Kidney epithelial cell (primary cell): ENCODE data around the gene LAMA4. TPM values are rescaled to one million over a fixed set of nuclear protein-coding genes. Genes with fewer than 3 reads are reported as not detected.

Experiments
- DNase-seq: peaks from one replicate; pipeline ENCODE4 v3.0.0-alpha.2; 2010; ENCODE audit warnings: low read depth
- H3K27me3 ChIP-seq: 2 replicates; pipeline ENCODE4 v1.6.0; 2011; ENCODE audit warnings: low read length; ENCODE audit not compliant: control insufficient read depth, insufficient read depth
- H3K36me3 ChIP-seq: 2 replicates; pipeline ENCODE4 v1.5.1; 2011; ENCODE audit warnings: low read length; ENCODE audit not compliant: control insufficient read depth, insufficient read depth
- H3K4me3 ChIP-seq: 2 replicates; pipeline ENCODE4 v1.5.1; 2011; ENCODE audit warnings: low read depth, mild to moderate bottlenecking, control low read depth, low read length
- CTCF ChIP-seq: IDR thresholded peaks from 2 replicates; pipeline ENCODE4 v1.5.1; 2011; ENCODE audit warnings: mild to moderate bottlenecking, moderate library complexity, low read length, control low read depth, inconsistent platforms; ENCODE audit not compliant: insufficient read depth, poor library complexity, severe bottlenecking
- total RNA-seq: library from RNA; depleted of rRNA; stranded (reverse); fragments of >200 nt; gene quantifications from 2 replicates; pipeline ENCODE4 v1.2.3, GENCODE V29; 2015

Gene LAMA4
- total RNA-seq, 1 donor from 2014 or later = 5.6 TPM

DNA sequence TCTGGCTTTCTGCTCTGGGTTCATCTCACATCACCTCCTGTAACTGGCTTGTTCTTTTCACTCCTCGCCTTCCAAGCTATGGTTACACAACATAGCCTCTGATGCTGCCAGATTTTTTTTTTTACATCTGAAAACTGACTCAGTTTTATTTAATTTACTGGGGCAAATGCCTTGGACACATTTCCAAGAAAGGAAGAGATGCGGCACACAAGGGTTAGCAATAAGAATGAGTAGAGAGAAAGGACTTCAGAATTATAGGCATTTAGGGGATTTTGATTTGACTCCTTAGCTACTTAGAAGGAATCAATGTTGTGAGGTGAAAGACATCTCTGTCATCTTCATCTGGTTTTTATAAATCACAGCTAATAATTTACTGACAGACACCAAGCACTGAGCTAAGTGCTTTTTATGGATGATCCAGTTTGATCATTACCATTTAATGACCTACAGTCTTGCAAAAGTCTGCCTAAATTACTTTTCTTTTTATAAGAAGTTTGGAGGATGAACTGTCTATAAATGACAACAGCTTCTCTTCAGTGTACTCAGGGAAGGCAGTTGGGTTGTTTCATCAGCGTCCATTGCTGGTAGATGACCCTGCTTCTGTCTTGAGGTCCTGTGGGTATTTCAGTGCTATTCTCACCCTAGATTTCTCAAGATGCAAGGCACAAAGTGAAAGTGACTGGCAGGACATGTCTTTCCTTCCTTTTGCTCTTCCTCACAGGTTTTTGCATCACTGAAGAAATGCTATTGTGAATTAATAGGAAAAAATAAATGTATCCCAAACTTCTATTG, 31.1 kb downstream of the LAMA4 start:
- Histone ChIP-seq H3K36me3 (no peaks in the 10 kb centered on the region), H3K27me3 (no peaks in the 10 kb centered on the region), H3K4me3 (no peak overlapping the region)
- no peak for DNase-seq
- TF ChIP-seq CTCF = no peak

DNA sequence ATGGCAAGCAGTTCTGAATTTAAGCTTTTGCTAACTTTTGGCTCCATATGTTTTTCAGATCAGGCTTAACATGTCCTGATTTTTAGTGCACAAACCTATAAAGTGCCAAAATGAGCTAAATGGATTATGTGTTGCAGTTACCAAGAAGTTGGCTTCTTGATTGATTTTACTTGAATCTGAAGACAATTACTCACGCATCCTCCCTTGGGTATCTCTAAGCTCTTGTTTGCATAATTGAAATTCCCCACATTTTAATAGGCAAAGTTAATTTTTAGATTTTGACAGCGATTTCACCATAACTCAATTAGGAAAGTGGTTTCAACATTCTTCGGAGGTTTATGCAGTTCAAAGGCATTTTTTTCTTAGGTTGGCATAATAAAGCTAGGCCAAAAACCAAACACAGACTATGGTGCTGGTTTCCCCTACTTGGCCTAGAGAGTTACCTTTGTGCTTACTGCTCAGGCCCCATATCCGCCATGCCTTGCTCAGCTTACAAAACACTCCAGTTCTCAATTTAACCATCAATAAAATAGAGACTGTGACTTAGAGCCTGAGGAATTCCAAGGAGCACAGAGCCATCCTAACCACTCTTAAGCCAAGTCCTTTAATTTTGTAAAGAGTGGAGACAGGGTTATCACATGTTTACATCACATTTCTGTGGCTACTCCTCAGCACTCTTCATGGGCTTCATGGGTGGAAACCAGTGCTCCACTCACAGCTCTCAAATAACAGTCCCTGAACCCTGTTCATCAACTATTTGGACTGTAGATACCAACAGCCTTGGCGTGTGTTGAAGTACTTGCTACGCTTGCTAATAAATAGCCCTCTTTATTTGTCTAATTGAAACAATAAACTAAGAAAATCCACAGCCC, 32.1 kb downstream of the LAMA4 start:
- DNase-seq = no peak
- no peak for TF ChIP-seq CTCF
- Histone ChIP-seq H3K36me3 (no peaks in the 10 kb centered on the region), H3K27me3 (no peaks in the 10 kb centered on the region), H3K4me3 (no peak overlapping the region)

GRCh38 chr6:112221561-112221960, 32.8 kb downstream of the LAMA4 start:
- Histone ChIP-seq H3K27me3 (no peaks in the 10 kb centered on the region), H3K36me3 (no peaks in the 10 kb centered on the region), H3K4me3 (no peak overlapping the region)
- no peak for DNase-seq
- no peak for TF ChIP-seq CTCF

DNA sequence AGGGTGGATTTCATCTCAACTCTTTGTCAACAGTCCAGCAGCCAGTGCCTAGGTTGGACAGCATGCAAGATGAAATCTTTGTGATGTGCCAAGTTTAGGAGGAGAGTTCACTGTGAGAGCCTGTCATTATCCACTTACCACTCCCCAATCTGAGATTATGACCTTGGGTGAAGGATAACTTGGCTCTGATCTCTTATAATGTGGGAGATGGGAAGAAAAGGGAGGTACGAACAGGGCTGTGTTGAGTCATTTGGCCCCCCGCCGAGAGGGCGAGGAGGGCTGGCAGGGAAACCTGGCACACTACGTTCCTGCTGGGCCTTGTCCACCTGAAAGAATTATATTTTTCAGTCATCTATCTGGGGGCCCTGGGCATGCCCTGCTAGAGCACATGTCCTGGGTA, 35.8 kb downstream of the LAMA4 start:
- no peaks in the 10 kb centered on the region for H3K27me3 ChIP-seq
- no peaks in the 10 kb centered on the region for H3K36me3 ChIP-seq
- H3K4me3 ChIP-seq = no peak overlapping the region
- no peak for DNase-seq
- TF ChIP-seq CTCF = no peak

DNA sequence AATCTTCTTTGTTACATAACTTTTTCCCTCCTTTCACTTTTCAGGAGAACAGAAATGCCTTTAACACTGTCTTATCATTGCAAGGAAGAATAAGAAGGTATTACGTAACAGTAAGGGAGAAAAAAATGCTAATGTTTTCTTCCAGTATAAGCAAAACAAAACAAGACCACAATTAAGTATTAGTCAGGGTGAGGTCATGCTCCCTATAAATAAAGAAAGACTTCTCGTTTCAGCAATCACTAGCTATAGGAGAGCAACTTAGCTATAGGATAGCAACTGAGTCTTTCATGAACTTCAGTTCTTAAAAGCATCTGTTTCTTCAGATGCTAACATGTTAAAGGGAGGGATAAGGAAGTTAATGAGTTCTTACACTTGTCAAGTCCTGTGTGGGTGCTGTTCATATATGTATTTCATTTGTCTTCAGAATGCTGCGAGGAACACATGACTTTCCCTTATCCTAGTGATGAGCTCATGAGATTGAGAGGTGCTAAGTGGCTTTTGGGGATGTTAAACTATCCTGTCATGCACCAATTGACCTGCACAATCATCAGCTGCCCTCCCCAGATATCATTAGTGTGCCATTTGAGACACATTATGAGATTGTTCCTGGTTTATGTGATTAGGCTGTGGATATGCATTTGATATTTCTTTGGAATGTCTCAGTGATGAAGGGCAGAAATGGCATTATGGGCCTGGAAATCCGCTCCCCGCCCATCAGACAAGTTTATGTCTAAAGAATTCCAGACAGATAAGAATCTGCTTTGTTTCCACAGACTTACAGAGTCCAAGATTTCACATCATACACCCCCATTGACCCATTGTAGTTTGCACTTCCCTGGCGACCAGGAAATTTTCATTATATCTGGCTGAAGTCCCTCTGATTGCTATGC, 37.5 kb downstream of the LAMA4 start:
- TF ChIP-seq CTCF = no peak
- no peaks in the 10 kb centered on the region for H3K27me3 ChIP-seq
- no peak overlapping the region for H3K4me3 ChIP-seq
- no peaks in the 10 kb centered on the region for H3K36me3 ChIP-seq
- peak; percentile 53 for DNase-seq
